HAP-1 (cell line): ENCODE measurements around the gene CFAP57.

ENCODE experiments used
- DNase-seq, 2 experiments: peaks; one replicate each; pipeline ENCODE4 v3.0.0-alpha.2; 2016 to 2020; ENCODE audit warnings: low spot score in 2 of 2
- H3K27me3 ChIP-seq: fragments of 250-450 bp; sonication (Bioruptor Pico); 2 replicates; pipeline ENCODE4 v1.5.1; 2020; ENCODE audit warnings: low read depth, mild to moderate bottlenecking, moderate library complexity
- H3K36me3 ChIP-seq: fragments of 250-450 bp; sonication (Bioruptor Pico); replicated peaks from 2 replicates; pipeline ENCODE4 v1.5.1; 2020; ENCODE audit warnings: mild to moderate bottlenecking
- H3K4me1 ChIP-seq: fragments of 250-450 bp; sonication (Bioruptor Pico); 2 replicates; pipeline ENCODE4 v1.5.1; 2020; ENCODE audit warnings: mild to moderate bottlenecking
- H3K4me3 ChIP-seq: fragments of 250-450 bp; sonication (Bioruptor Pico); 2 replicates; pipeline ENCODE4 v1.5.1; 2020; ENCODE audit warnings: mild to moderate bottlenecking, moderate library complexity
- H3K9me3 ChIP-seq: fragments of 250-450 bp; sonication (Bioruptor Pico); 2 replicates; pipeline ENCODE4 v1.5.1; 2020; ENCODE audit warnings: mild to moderate bottlenecking, moderate library complexity
- in situ Hi-C: fragments of 300-500 bp; cut with MboI; formaldehyde crosslinking; loops from 3 replicates; pipeline ENCODE4 v1.14.3; 2020; ENCODE audit warnings: low sequenced_read_pairs, inconsistent platforms, mixed read lengths

Gene CFAP57

DNA sequence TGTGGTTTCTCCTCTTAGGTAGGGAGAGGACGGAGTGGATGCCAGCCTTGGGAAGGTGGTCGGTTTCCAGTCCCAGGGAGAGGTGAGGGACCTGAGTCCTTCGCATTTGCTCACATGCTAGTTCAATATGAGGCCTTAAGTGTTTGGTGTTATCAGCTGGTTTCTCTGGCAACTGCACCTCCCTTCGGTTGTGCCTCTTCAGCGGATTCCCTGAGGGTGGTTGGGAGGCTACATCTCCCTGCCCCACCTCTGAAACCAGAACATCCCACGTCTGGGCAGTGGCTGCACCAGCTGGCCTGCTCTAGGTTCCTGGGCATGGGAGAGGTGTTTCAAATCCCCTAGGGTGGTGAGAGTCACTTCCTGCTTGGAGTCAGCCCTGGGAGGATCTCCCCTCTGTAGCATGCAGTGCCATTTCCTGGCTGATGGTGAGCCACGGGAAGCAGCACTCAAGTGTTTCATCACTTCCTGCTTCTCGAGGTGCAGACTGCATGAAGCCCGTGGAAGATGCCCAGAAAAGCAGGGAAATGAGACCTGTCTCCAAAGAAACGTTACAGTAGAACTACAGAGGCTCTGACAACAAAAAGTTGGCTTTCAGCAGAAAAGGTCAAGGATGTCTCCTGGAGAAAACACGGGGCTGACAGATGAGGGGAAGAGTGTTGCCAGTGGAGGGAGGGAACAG, 102.1 kb downstream of the CFAP57 start:
- no peaks in the 10 kb centered on the region for H3K36me3 ChIP-seq
- in situ Hi-C loops = no loop called here
- no peaks in the 10 kb centered on the region for H3K4me1 ChIP-seq
- no peaks in the 10 kb centered on the region for H3K9me3 ChIP-seq
- H3K27me3 ChIP-seq = no peaks in the 10 kb centered on the region
- no peak overlapping the region for H3K4me3 ChIP-seq
- no peak for DNase-seq

DNA sequence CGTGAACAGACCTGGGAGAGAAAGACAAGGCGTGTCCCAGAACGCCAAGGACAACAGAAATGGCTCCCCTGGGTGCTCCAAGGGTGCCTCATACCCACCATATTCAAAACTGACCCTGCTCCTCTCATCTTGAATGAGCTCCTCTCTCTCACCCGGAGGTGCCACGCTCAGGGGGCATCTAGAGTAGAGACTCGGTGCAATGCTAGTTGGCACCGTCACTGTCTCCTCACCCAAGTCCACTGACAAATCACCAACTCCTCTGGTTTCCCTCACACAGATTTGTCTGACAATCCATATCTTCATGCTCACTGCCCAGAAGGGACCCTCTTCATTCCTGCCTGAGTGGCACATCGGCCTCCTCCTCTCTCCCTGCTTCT, 102.7 kb downstream of the CFAP57 start:
- H3K36me3 ChIP-seq = no peaks in the 10 kb centered on the region
- no peaks in the 10 kb centered on the region for H3K4me1 ChIP-seq
- H3K4me3 ChIP-seq = no peak overlapping the region
- no peaks in the 10 kb centered on the region for H3K27me3 ChIP-seq
- no peak for DNase-seq
- in situ Hi-C loops = no loop called here
- H3K9me3 ChIP-seq = no peaks in the 10 kb centered on the region

DNA sequence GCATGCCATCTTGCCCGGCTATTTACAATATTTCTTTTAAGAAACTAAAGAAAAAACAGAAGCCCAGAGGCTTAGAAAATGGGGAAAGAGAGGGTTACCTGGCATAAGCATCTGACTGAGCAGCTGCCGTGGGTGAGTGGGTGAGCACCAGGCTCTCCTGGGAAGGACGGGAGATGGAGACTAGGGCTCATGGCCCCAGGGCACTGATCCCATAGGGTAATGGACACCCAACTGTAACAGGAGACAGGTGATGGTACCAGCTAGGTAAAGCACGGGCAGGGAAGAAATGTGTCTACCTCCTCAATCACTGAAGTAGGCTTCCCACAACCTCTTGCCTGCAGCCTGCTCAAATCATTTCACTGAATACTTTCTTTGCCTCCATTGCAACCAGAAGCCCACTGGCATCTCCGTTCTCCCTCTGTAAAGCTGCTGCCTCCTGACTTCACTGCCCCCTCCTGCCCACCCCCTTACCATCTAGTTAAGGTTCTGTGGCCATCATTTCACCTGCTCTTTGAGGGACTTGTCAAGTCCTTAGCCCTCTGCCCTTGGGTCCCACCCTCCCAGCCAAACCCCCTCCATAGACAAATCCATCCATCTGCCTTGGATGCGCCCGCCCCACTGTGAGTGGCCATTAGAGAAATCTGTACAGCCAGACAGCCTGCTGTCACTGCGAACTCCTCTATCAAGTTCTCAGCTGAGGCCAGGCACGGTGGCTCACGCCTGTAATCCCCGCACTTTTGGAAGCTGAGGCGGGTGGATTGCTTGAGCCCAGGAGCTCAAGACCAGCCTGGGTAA, 103.9 kb downstream of the CFAP57 start:
- no peaks in the 10 kb centered on the region for H3K36me3 ChIP-seq
- peak in 1 of 2 experiments; percentile 3 for DNase-seq
- no peaks in the 10 kb centered on the region for H3K27me3 ChIP-seq
- H3K4me3 ChIP-seq = no peak overlapping the region
- no peaks in the 10 kb centered on the region for H3K9me3 ChIP-seq
- H3K4me1 ChIP-seq = no peaks in the 10 kb centered on the region
- in situ Hi-C loops = no loop called here

DNA sequence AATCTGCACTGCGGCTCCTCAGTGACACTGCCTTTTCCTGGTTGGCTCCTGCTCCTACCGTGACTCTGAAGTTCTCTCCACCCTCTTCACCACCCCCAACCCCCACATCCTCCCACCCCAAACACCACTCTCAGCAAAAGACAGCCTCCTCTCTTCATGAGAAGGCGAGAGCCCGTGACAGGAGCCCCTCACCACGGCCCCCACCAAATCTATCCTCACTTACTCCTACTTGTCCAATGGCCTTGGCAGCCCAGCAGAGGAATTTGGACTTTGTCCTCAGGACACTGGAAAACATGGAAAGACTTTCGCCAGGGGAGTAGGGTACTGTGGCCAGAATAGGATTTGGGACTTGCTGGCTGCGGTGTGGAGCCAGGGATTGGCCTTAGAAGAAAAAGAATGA, 104.5 kb downstream of the CFAP57 start:
- H3K4me3 ChIP-seq = no peak overlapping the region
- DNase-seq = no peak
- H3K4me1 ChIP-seq = no peaks in the 10 kb centered on the region
- no peaks in the 10 kb centered on the region for H3K36me3 ChIP-seq
- in situ Hi-C loops = no loop called here
- no peaks in the 10 kb centered on the region for H3K27me3 ChIP-seq
- no peaks in the 10 kb centered on the region for H3K9me3 ChIP-seq

DNA sequence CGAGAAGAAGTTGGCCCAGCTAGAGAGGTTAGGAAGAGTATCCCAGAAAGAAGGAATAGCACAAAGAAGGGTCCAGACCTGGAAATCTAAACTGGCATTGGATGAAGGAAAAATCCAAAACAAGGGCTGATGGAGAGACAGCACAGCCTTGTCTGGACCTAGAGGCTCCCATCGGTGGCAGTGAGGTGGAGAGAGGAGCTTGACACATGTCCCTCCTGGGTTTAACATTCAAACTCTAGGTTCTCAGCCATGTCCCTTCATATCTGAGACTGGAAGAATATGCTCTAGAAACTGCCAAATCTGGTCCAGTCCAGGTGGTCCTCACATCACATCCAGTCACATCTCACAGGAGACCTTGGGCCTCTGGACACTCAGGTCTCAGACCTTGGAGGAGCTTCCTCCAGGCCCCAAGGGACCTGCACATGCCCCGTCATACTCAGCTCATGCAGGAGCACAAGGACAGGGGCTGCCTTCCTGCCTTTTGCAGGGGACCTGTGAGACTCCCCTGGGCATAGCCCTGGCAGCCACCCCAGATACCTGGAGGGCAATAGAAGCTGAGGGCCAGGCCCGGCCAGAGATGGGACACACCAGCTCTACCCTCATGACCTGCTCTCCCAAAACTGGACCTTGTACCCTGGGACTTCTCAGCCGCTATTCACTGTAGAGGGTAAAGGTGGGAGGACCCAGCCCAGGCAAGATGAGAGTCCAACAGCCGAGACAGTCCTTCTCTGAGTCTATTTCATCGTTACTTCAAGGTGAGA, 105.2 kb downstream of the CFAP57 start:
- in situ Hi-C loops = no loop called here
- Histone ChIP-seq H3K36me3 (no peaks in the 10 kb centered on the region), H3K9me3 (no peaks in the 10 kb centered on the region), H3K4me3 (no peak overlapping the region), H3K4me1 (no peaks in the 10 kb centered on the region), H3K27me3 (no peaks in the 10 kb centered on the region)
- DNase-seq = no peak

DNA sequence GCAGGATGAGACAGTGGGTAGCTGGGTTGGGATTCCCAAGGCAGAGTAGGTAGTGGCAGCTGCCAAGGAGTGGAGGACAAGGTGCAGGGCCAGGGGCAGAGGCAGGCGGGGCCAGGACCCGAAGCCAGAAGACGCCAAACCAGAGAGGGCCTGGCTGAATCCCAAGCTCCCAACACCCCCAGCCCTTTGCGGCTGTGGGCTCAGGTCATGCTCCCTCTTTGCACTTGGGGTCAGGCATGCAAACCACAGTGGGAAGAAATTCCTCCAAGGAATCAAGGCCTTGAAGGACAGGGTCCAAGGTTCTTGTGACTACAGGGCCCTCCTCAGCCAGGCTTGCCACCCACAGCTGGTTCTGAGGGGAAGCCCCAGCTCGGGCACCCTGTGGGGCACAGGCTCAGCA, 107.0 kb downstream of the CFAP57 start:
- Histone ChIP-seq H3K9me3 (no peaks in the 10 kb centered on the region), H3K4me1 (no peaks in the 10 kb centered on the region), H3K4me3 (no peak overlapping the region), H3K27me3 (no peaks in the 10 kb centered on the region), H3K36me3 (no peaks in the 10 kb centered on the region)
- no peak for DNase-seq
- in situ Hi-C loops = no loop called here

DNA sequence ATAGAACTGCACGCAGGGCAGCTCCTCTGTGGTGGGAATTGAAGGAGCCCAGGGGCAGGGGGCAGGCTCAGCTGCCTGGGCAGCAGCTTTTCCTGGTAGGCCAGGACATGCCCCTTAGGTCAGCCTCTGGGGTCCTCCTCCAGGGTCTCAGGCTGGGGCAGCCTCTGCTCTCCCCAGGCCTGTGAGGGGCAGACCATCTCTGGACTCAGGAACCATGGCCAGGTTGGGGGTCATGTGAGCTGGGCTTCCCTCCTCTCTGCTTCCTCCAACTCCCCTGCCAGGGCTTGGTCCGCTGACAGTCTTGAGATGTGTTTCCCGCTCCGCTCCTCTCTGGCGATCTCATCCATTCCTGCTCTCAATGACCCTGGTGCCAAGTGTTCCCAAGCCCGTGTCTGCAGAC, 107.5 kb downstream of the CFAP57 start:
- DNase-seq = no peak
- H3K4me1 ChIP-seq = no peaks in the 10 kb centered on the region
- H3K27me3 ChIP-seq = no peaks in the 10 kb centered on the region
- no peaks in the 10 kb centered on the region for H3K36me3 ChIP-seq
- no peaks in the 10 kb centered on the region for H3K9me3 ChIP-seq
- no peak overlapping the region for H3K4me3 ChIP-seq
- in situ Hi-C loops = no loop called here

DNA sequence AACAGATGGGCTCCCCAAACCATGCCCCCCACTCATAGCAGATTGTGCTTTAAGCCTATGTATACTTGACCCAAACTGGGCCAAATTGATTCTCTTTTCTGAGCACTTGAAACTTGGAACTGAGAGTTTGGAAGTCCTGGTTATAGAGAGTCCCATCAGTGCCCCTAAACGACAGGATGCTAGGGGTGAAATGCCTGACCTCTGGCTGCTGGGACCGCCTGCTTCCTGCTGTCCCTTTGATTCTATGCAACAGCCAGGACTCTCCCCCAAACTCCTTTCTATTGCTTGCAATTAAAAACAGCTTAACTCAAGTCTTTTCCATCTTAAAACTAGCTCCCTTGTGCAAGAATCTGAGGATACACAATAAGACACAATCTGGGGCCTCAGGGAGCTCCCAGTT, 108.6 kb downstream of the CFAP57 start:
- Histone ChIP-seq H3K27me3 (no peaks in the 10 kb centered on the region), H3K9me3 (no peaks in the 10 kb centered on the region), H3K4me1 (no peaks in the 10 kb centered on the region), H3K4me3 (no peak overlapping the region), H3K36me3 (no peaks in the 10 kb centered on the region)
- in situ Hi-C loops = no loop called here
- no peak for DNase-seq

DNA sequence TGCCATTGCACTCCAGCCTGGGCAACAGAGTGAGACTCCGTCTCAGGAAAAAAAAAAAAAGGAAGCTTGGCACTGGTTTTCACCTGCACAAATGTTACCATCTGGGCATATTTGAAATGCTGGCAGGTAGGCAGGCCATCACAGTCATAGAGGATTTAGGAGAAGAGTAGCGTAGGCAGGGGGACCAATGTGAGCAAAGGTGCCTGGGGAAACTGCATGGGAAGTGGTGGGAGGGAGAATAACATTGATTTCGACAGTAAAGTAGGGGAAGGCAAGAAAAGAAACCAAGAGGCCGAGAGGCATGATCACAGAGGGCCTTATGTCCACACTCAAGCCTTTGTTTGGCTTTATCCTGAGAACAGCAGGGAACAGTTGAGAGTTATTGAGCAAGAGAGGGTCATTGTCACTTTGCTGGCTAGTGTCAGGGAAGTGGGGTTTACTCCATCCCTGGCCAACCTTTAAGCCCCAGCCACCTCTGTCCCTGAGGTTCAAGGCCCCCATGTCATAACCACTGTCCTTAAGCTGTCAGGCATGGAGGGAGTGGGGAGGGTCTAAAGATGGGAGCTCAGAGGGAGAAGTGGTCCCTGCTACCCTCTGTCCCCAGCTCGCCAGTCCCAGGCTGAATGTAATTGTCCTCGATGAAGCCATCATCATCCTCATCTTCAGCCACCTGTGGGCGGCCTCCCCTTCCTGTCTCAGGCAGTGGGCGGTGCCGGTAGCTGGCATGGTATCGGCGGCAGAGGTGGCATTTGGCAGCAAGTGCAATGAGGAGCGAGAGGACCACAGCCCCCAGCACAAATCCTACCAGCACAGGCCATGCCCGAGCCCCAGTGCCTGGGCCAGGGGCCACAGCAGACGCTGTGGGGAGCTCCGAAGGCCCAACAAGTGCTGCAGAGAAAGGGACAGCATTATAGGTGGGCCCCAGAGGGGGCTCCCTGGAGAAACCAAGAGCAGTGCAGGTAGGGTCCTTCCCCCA, 110.4 kb downstream of the CFAP57 start:
- Histone ChIP-seq H3K9me3 (no peaks in the 10 kb centered on the region), H3K4me1 (no peaks in the 10 kb centered on the region), H3K36me3 (no peaks in the 10 kb centered on the region), H3K4me3 (no peak overlapping the region), H3K27me3 (peaks cover 5% of the 10 kb centered on the region; the same call in 1 of the 2 replicates)
- in situ Hi-C loops = no loop called here
- DNase-seq = no peak

DNA sequence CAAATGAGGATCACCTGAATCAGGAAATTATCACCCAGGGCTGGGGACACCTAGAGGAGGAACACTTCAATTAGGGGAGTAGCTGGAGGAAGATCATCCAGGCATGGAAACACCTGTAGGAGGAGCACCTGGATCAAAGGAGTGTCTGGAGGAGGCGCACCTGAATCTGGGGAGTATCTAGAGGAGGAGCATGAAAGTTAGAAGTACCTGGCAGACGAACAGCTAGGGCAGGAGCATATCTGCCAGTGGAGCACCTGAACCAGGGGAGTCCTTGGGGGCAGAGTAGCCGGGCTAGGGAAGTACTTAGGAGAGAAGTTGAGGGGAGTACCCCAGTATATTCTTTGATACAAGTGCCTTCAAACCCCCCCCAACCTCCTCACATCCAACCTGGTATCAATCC, 111.9 kb downstream of the CFAP57 start:
- no peak for DNase-seq
- H3K36me3 ChIP-seq = no peaks in the 10 kb centered on the region
- H3K27me3 ChIP-seq = peaks cover 16% of the 10 kb centered on the region
- in situ Hi-C loops = no loop called here
- no peak overlapping the region for H3K4me3 ChIP-seq
- H3K4me1 ChIP-seq = no peaks in the 10 kb centered on the region
- no peaks in the 10 kb centered on the region for H3K9me3 ChIP-seq

DNA sequence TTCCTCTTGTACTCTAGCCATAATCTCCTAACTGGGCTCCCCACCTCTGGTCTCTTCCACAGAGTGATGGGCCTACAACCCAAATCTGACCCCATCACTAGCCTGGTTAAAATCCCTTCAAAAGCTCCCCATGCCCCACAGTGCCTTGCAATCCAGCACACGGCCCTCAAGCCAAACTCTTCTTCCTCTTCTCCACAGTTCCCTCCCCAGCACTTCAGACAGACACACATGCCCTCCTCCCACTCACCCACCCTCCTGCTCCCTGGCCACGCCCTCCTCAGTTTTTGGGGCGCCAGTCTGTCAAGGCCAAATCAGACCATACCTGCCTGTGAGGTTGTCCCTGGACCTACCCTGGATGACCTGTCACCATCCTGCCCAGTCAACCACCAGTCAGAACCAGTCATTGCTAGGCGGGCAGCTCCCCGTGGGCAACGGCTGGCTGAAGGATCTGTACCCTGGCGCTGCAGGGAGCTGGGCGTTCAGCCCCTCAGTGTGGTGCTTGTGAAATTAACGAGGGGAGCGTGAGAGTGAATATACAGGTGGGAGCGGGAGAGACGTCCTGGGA, 112.5 kb downstream of the CFAP57 start:
- in situ Hi-C loops = no loop called here
- H3K4me3 ChIP-seq = no peak overlapping the region

DNA sequence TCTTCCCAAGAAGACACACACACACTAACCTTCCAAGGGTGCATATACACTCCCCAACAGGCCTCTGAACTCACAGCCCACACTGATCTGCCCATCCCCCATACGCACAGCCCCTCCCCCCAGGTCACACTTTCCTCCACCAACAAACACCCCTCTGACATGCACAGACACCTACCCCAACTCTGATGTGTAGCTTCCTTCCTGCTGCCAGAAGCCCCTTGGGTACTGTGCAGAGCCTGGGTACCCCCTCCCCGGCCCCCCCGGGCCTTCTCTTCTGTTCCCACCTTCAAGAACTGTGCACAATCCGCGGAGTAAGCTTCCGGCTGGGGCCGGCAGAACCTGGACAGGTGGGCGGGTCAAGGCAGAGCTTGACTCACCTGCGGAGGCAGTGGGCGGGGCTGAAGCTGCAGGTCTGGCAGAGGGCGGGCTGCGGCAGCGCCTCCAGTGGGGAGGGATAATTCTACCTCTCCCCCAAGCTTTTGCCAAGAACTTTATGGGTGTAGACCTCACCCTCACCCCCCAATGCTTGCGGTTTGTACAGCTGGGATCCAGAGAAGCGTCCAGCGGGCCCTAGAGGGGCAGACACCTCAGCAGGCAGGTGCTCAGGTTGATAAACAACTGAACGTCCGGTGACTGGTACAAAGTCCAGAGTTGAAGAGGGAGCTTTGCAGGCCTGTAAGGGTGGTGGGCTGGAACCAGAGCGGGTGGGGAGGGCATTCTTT, 113.3 kb downstream of the CFAP57 start, which contains the start of gene C1orf210:
C1orf210 (minus strand) TSS at position 313 of the 722 bp plus-strand sequence. CDS start 2,311 bp downstream, outside the sequence.
- no peak for DNase-seq

More for the DNA sequence above, 112.5 kb downstream of the CFAP57 start:
- no peaks in the 10 kb centered on the region for H3K4me1 ChIP-seq
- H3K27me3 ChIP-seq = peaks cover 16% of the 10 kb centered on the region
- no peak for DNase-seq
- no peaks in the 10 kb centered on the region for H3K36me3 ChIP-seq
- no peaks in the 10 kb centered on the region for H3K9me3 ChIP-seq

More for the DNA sequence above, 113.3 kb downstream of the CFAP57 start, which contains the start of gene C1orf210:
- Histone ChIP-seq H3K4me3 (no peak within 1 kb of the TSS), H3K36me3 (no peaks in the 10 kb centered on the region), H3K9me3 (no peaks in the 10 kb centered on the region), H3K4me1 (no peaks in the 10 kb centered on the region), H3K27me3 (peaks cover 16% of the 10 kb centered on the region)
- in situ Hi-C loops = no loop called here
